HG02884 (cell line): ENCODE measurements around the gene CNGB1.
"Not testable (repeated sequence)": the region's sequence is repeated elsewhere in the genome, so short reads cannot be mapped to it uniquely, and the experiment has no call there.

Experiments used
- ATAC-seq: cut with Tn5 transposase; IDR thresholded peaks from one replicate; pipeline ENCODE4 v1.9.1; 2021; ENCODE audit warnings: mild to moderate bottlenecking, moderate library complexity; ENCODE audit not compliant: unreplicated experiment

The CNGB1 gene

GRCh38 chr16:57912529-57913260, 58.2 kb downstream of the CNGB1 start:
- no peak for ATAC-seq

DNA sequence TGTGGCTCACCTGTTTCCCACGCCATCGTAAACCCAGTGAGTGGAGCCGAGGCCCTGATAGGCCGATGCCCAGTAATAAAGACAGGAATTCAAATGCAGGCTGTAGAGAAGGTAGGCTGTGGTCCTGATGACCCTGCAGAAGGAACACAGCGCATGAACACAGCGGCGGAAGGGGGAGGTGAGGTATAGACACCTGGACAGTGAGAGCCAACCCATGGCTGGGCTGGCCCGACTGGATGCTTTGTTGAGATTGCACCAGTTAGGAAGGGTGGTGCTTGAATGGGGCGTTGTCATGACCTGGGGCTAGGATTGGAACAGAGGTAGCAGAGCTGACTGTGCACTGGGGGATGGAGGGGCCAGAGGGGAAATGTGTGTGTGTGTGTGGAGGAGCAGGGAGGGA, 59.2 kb downstream of the CNGB1 start:
- ATAC-seq, result no peak

- no peak for ATAC-seq
Observed at GRCh38 chr16:57910696-57911095, 60.2 kb downstream of the CNGB1 start.

DNA sequence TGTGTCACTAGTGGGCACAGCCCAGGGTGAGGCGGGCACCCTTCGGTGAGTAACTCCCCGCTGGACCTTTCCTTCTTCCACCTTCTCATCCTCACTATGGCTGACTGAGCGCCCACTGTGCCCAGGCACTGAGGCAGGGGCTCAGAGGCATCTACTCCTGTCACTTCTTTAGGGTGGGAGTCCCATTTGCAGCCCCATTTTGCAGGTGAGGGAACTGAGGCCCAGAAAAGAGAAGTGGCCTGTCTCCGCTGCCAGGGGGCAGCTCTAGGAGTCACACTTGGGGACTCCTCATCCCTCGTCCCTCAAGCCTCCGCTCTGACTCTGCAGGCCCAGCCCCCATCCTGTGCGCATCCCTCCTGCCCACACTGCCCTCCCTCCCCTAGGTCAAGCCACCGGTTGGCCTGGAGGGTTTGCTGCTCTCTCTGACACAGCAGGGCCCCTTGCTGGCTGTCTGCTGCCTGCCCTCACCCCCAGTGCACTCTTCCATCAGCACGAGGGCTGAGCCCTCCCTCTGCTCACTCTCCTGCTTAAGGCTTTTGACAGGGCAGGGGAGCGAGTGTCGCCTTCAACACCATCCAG, 62.4 kb downstream of the CNGB1 start:
- no peak for ATAC-seq

- no peak for ATAC-seq
Observed at GRCh38 chr16:57906382-57907316, 64.3 kb downstream of the CNGB1 start.

DNA sequence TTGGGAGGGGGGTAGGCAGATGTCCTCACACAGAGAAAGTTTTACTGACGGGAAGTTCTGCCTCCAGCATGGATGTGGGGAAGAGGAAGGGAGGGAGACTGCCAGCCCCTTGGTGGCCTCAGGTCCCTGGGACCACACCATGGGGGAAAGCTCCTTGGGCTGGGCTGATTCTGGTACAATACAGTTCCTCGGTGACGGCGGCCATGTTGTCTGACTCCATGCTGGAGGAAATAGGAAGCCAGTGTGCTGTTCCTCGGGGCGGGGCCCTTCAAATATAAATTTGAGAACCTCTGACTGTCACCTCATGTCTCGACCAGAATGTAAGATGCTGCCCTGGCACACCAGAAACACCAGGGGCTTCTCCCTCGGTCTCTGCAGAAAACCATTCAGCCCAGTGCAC, 66.8 kb downstream of the CNGB1 start:
- ATAC-seq, result no peak

DNA sequence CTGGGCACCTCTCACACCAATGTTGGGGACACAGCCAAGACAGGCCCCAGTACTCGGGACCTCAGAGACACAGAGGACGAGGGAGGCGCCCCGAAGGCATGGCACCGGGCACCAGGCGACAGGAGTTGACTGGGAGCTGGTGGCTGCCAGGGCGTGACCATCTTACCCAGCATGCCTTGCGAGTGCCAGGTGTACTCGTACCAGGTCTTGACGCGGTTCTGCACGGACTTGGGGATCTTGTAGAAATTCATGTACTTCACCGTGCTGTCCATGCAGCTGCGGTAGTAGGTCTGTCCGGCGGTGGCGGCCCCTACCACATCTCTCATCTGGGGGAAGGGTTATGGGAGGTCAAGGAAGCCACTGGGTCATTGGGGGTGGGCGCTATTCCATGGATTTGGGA, 67.3 kb downstream of the CNGB1 start:
- no peak for ATAC-seq

- no peak for ATAC-seq
Observed at GRCh38 chr16:57901480-57902069, 69.4 kb downstream of the CNGB1 start.

- ATAC-seq, result no peak
Observed at GRCh38 chr16:57900796-57901479, 70.0 kb downstream of the CNGB1 start.

DNA sequence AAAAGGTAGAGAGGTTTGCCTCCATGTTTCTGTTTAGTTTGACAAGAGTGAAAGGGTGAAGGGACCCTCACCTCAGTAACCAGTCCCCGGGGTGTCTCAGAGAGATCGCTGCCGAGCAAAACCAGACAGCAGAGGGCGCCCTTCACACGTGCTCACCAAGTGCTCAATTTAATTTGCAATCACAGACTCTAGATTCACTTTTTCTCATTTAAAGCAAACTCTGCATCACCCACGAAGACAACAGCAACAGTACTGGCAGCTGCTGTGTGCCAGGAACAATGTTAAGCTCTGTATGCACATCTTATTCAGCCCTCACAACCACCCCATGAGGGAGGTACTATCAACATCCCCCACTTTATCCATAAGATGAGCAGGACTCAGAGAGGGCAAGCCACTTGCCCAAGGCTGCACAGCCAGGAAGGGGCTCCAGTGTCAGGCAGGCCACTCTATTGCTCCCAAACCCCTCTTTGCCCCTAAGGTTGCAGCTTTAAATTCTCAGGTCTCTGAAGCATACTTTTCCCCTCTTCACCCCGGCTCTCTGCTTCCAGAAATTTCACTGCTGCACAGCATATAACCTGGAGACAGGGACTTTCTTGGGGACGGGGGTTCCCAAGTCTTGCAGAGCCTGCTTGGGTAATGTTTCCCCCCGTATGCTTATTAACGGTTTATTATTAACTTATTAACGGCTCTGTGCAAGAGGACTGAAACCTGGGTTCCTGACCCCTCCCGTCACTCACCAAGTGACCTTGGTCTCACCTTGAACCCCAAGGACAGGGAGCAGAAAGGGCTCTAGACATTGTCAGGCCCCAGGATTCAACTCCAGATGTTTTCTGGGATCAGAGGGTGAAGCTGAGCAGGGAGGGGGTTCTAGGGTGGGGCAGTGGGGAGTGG, 70.9 kb downstream of the CNGB1 start:
- no peak for ATAC-seq

DNA sequence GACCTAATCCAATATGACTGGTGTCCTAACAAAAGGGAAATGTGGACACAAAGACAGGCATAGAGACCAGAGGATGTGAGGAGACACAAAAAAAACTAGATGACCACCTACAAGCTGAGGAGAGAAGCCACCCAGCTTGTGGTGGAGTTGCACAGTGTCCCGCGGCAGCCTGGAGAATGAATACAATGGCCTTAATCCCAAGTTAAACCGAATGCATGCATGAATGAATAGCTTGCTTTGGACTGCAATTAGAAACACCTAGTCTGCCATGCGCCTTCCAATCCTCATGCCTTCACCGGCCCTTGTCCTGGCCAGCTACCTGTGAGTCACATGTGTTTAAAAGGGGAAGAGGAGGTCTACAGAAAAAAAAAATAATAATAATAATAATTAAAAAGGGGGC, 72.0 kb downstream of the CNGB1 start:
- no peak for ATAC-seq

DNA sequence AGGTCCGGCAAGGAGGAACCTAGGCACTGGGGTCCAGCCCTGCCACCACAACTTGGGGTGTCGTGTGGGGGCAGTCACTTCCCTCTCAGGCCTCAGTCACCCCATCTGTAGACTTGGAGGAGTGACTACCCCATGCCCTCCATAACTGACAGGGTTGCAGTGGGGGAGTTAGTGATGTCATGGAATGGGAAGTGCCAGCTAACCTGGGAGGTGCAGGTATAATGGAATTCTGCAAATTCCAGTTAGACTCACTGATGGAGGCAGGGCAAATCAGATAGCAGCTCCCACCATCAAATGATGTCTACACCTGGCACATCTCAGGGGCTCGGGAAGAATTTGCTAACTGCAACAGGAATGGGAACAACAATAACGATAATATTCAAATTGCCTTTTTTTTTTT, 72.9 kb downstream of the CNGB1 start:
- ATAC-seq, result no peak

DNA sequence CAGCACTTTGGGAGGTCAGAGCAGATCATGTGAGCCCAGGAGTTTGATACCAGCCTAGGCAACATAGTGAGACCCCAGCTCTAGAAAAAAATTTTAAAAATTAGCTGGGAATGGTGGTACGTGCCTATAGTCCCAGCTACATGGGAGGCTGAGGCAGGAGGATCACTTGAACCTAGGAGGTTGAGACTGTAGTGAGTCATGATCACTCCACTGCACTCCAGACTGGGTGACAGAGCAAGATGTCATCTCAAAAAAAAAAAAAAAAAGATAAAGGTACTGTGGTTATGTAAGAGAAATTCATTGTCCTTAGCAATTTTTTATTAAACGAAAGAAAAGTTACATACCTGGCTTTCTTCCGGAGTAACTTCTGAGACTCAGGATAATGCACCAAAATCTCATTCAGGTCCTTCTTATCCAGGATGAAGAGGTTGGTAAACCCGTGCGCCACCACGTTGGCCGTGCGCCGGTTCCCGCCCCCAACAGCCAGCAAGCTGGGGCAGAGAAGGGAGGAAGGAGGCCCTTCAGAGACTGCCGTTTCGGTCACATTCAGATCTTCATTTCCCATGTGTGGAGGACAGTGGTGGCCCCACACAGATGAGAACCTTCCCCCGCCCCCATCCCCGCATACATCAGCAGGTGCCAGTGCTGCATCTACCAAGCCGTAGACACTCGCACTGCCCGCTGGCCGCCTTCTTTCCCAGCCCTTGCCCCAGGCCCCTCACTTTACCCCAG, 73.7 kb downstream of the CNGB1 start:
- no peak for ATAC-seq

DNA sequence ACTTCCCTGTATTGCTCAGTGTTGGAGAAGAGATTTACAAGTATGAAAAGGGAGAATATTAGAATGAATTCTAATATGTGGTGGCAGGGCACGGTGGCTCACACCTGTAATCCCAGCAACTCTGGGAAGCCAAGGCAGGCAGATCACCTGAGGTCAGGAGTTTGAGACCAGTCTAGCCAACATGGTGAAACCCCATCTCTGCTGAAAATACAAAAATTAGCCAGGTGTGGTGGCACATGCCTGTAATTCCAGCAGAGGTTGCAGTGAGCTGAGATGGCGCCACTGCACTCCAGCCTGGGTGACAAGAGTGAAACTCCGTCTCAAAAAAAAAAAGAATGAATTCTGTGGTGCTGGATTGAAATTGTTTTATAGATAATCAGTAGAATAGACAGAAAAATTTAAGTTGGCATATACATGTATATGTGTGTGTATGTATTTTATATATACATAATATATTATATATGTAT, 75.8 kb downstream of the CNGB1 start:
- not testable (repeated sequence) for ATAC-seq

- ATAC-seq, result no peak
Observed at GRCh38 chr16:57894390-57895080, 76.4 kb downstream of the CNGB1 start.

GRCh38 chr16:57893559-57894389, 77.2 kb downstream of the CNGB1 start:
- no peak for ATAC-seq

DNA sequence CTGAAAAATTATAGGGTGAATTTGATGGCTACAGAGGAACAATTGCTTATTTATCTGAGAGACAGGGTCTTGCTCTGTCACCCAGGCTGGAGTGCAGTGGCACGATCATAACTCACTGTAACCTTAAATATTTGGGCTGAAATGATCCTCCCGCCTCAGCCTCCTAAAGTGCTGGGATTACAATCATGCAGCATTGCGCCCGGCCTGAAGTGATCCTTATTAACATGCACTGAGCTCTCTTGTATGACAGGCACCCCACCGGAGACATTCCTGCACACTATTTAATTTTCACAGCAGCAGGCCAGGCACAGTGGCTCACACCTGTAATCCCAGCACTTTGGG, 77.7 kb downstream of the CNGB1 start:
- ATAC-seq, result no peak
